Activated CD8-positive, alpha-beta T cell treated with anti-CD3 and anti-CD28 coated beads for 36 hours (primary cell): Measurements from ENCODE around the gene SLC8A1. TPM values are rescaled to one million over a fixed set of nuclear protein-coding genes. Genes with fewer than 3 reads are reported as not detected.

Experiments used
- ATAC-seq: fragments of 200-7000 bp; cut with Tn5 transposase; one replicate; pipeline ENCODE4 v1.10.0; 2021; ENCODE audit warnings: mild to moderate bottlenecking, moderate library complexity
- CTCF ChIA-PET: fragments of 350-600 bp; sonication (Branson Sonifier 250); formaldehyde crosslinking; loops from one replicate; lab custom pipeline; 2021; ENCODE audit warnings: antibody characterized with exemption; lab: Charles Lee
- POLR2A ChIA-PET: fragments of 350-600 bp; sonication (Branson Sonifier 250); formaldehyde crosslinking; loops from one replicate; lab custom pipeline; 2021; ENCODE audit warnings: antibody characterized with exemption; lab: Charles Lee
- DNase-seq: peaks from one replicate; pipeline ENCODE4 v3.0.0-alpha.2; 2020
- H3K27ac Mint-ChIP-seq: one replicate; pipeline ENCODE4 v1.8.0; 2021; ENCODE audit warnings: mild to moderate bottlenecking, mixed read lengths
- H3K27me3 Mint-ChIP-seq: one replicate; pipeline ENCODE4 v1.8.0; 2021; ENCODE audit warnings: mixed read lengths
- H3K36me3 Mint-ChIP-seq: one replicate; pipeline ENCODE4 v1.8.0; 2021; ENCODE audit warnings: low read depth, mixed read lengths
- H3K4me1 Mint-ChIP-seq: one replicate; pipeline ENCODE4 v1.8.0; 2021; ENCODE audit warnings: low read depth, mixed read lengths
- H3K4me3 Mint-ChIP-seq: one replicate; pipeline ENCODE4 v1.8.0; 2021; ENCODE audit warnings: mild to moderate bottlenecking, moderate library complexity, mixed read lengths
- H3K9me3 Mint-ChIP-seq: one replicate; pipeline ENCODE4 v1.8.0; 2021; ENCODE audit warnings: mixed read lengths
- intact Hi-C: fragments of 100-400 bp; cut with micrococcal nuclease; formaldehyde crosslinking; loops from one replicate; pipeline ENCODE4 v1.10.0; 2022
- total RNA-seq, 2 experiments: library from RNA; stranded (reverse); gene quantifications; one replicate each; pipeline ENCODE4 v1.2.3, GENCODE V29; 2021
- TF ChIP-seq, protein P1 (sequence below): fragments of 200-600 bp; IDR thresholded peaks from one replicate; pipeline ENCODE4 v1.8.0; 2022; ENCODE audit warnings: antibody characterized with exemption, mild to moderate bottlenecking

Gene SLC8A1
- total RNA-seq, 2 experiments from 2014 or later, result 0.23 to 0.34 TPM

DNA sequence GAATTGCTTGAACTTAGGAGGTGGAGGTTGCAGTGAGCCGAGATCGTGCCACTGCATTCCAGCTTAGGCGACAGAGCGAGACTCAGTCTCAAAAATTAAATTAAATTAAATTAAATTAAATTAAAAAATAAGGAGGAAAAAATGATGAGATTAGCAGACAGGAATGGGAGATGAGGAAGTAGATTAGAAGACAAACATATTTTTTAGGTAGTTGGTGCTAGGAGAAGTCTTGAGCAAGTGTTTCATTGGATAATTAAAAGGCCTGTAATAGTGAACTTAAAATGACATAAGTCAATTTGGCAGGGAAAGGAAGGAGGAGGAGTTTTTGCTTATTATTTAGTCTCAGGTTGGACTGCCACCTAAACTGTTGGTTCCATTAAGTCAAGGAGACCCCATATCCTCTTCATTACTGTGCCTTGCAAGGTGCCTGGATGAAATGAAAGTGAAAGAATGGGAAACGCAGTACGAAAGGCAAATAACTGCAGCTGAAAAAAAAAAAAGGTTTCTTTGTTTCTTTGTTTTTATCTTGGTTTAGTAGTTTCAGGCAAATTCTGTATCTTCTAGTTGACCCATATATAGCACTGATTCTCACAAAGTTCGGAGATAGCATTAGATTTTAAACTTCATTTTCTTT, 162.0 kb downstream of the SLC8A1 start:
- H3K4me3 Mint-ChIP-seq, result peak overlapping the region; percentile 15
- CTCF ChIA-PET, result no interaction called here

DNA sequence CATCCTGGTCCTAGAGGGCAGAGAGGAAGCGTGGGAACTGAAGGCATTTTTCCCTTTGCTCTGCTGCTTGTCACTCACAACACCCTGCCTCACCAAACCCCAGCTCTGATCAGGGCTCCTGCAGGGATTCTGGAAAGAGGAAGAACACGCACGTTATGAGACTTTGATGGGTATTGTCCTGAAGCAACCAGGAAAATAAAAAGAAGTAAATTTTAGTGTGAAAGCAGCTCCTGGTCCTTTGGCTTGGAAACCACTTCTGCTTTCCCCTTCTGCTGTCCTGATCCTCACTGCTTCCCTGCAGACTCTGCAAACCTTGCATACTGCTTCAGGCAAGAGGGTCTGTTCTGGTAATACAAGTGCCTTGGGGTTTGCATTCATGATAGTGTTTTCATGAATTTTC, 164.1 kb downstream of the SLC8A1 start:
- DNase-seq (no peak), ATAC-seq (no peak)
- Mint-ChIP-seq H3K36me3 (no peaks in the 10 kb centered on the region), H3K27me3 (no peaks in the 10 kb centered on the region), H3K4me3 (no peak overlapping the region), H3K4me1 (peaks cover 2% of the 10 kb centered on the region), H3K9me3 (no peaks in the 10 kb centered on the region), H3K27ac (no peak overlapping the region)
- TF ChIP-seq, protein P1, sequence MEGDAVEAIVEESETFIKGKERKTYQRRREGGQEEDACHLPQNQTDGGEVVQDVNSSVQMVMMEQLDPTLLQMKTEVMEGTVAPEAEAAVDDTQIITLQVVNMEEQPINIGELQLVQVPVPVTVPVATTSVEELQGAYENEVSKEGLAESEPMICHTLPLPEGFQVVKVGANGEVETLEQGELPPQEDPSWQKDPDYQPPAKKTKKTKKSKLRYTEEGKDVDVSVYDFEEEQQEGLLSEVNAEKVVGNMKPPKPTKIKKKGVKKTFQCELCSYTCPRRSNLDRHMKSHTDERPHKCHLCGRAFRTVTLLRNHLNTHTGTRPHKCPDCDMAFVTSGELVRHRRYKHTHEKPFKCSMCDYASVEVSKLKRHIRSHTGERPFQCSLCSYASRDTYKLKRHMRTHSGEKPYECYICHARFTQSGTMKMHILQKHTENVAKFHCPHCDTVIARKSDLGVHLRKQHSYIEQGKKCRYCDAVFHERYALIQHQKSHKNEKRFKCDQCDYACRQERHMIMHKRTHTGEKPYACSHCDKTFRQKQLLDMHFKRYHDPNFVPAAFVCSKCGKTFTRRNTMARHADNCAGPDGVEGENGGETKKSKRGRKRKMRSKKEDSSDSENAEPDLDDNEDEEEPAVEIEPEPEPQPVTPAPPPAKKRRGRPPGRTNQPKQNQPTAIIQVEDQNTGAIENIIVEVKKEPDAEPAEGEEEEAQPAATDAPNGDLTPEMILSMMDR, result no peak
- intact Hi-C loops, result no loop called here
- ChIA-PET CTCF (no interaction called here), POLR2A (no interaction called here)

More for the DNA sequence above, 162.0 kb downstream of the SLC8A1 start:
- DNase-seq (no peak), ATAC-seq (no peak)
- intact Hi-C loops, result no loop called here
- H3K36me3 Mint-ChIP-seq, result no peaks in the 10 kb centered on the region
- TF ChIP-seq, protein P1, result no peak
- POLR2A ChIA-PET, result no interaction called here
- H3K27ac Mint-ChIP-seq, result no peak overlapping the region
- H3K9me3 Mint-ChIP-seq, result no peaks in the 10 kb centered on the region
- H3K4me1 Mint-ChIP-seq, result peaks cover 2% of the 10 kb centered on the region
- H3K27me3 Mint-ChIP-seq, result no peaks in the 10 kb centered on the region

DNA sequence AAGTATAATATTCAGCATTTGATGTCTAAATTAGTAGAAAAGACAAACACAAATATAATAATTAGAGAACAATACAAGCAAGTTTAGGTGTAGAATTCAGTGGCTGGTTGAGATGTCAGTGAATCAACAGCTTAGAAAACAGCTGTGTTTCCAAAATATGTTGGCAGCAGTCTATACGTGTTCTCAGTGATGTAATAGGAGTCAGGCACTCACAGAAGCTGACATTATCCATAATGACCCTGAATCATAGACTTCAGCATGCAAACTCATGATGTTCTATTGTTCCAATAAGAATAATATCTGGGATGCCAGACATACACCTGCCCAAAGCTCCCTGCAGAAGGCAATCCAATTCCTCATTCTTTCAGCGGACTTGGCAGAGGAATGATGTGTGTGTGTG, 164.7 kb downstream of the SLC8A1 start:
- H3K4me3 Mint-ChIP-seq, result no peak overlapping the region
- no peak overlapping the region for H3K27ac Mint-ChIP-seq
- no peaks in the 10 kb centered on the region for H3K36me3 Mint-ChIP-seq
- no peak for DNase-seq
- H3K4me1 Mint-ChIP-seq, result peaks cover 2% of the 10 kb centered on the region
- intact Hi-C loops, result no loop called here
- no peak for ATAC-seq
- no peaks in the 10 kb centered on the region for H3K9me3 Mint-ChIP-seq
- H3K27me3 Mint-ChIP-seq, result no peaks in the 10 kb centered on the region
- ChIA-PET POLR2A (no interaction called here), CTCF (no interaction called here)
- TF ChIP-seq, protein P1, result no peak

DNA sequence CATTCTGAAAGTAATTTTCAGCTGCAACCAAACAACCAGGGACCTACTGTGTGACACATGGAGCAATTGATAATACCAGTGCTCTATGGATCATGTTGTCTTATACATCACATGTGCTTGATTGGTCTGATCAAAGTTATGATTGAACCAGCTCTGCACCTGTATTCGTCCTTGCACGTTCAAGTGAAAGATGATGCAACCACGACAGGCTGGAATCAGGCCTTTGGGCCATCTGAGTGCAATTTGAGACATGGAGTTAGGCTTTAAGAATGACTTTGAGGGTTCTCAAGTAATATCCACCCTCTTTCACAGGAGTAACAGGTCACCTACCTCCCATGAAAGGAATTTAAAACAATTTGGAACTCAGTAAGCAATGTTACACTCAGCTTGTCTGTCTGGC, 165.2 kb downstream of the SLC8A1 start:
- DNase-seq (no peak), ATAC-seq (no peak)
- POLR2A ChIA-PET, result no interaction called here
- H3K9me3 Mint-ChIP-seq, result no peaks in the 10 kb centered on the region
- H3K4me3 Mint-ChIP-seq, result no peak overlapping the region
- peaks cover 2% of the 10 kb centered on the region for H3K4me1 Mint-ChIP-seq
- H3K36me3 Mint-ChIP-seq, result no peaks in the 10 kb centered on the region
- intact Hi-C loops, result no loop called here
- CTCF ChIA-PET, result no interaction called here
- no peaks in the 10 kb centered on the region for H3K27me3 Mint-ChIP-seq
- H3K27ac Mint-ChIP-seq, result no peak overlapping the region
- TF ChIP-seq, protein P1, result no peak

DNA sequence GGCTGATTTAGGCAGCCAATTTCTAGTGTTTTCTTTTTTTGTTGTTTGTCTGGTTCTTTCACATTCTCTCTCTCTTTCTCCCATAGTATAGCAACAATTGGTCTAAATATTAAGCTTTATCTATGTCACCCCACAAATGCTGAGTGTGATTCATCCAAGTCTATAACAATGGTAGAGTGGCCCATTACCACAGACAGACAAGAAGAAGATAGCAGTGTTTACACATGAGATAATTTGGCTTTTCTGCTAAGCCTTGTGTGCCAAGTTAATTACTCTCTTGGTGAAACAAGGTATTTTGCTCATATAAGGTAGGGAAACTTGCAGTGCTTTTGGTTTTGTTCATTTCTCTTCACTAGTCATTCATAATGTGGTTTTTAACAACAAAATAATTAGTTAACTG, 166.5 kb downstream of the SLC8A1 start:
- ATAC-seq (no peak), DNase-seq (no peak)
- no peaks in the 10 kb centered on the region for H3K27me3 Mint-ChIP-seq
- no peak overlapping the region for H3K4me3 Mint-ChIP-seq
- peaks cover 2% of the 10 kb centered on the region for H3K4me1 Mint-ChIP-seq
- H3K27ac Mint-ChIP-seq, result no peak overlapping the region
- ChIA-PET POLR2A (no interaction called here), CTCF (no interaction called here)
- H3K9me3 Mint-ChIP-seq, result no peaks in the 10 kb centered on the region
- H3K36me3 Mint-ChIP-seq, result no peaks in the 10 kb centered on the region
- intact Hi-C loops, result no loop called here
- TF ChIP-seq, protein P1, result no peak
